ENCODE data around the gene SSR3.
A peak's percentile ranks its signal among the peaks of the same experiment; 100 is the strongest.

SSR3 gene

DNA sequence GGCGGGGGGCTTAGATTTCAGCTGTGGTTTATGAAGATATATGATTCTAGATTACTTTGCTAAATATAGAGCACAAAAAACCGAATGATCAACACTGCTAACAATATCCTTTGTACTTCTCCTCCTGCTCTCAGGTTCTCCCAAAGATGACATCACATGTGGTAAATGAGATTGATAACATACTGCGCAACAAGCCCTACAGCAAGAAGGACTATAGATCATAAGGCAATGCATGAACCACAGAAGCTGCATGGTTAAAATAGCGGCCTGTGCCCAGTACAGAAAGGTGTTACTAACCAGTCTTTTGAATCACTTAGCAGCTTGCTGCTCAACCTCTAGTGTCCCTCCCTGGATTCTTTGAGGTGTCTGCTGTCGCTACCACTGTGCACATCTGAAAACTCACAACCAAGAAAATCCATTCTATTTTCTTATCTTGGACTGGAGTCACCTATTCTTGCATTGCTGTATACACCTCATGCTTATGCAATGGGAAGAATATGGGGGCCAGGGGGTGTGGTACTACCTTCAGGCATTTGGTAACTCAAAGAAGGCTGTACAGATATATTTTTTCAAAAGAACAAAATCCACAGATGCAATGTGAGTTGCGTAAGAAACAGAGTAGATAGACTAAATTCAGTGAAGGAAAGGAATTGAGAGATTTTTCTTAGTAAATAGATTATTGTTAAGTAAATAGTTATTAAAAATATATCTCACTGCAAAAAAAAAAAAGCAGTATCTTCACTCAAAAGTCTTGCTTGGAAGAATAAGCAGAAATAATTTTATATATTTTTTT, 18.2 kb downstream of the SSR3 start:
- no peak for DNase-seq

DNA sequence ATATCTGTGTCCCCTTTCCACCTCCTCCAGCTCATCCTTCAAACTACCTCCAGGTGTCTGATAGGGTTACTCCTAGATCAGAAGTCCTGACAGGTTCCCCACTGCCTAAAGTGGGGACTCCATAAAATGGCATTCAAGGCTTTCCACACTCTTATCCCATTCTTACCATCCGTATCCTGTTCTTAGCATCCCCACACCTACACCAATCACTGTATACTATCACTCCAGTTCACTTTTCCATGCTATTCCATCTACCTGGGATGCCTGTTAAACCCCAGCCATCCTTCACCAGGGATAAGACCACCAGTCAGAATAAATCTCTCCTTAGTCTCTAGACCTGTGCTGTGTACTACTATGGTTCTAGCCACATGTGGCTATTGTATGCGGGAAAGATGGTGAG, 19.1 kb downstream of the SSR3 start:
- DNase-seq, result no peak

DNA sequence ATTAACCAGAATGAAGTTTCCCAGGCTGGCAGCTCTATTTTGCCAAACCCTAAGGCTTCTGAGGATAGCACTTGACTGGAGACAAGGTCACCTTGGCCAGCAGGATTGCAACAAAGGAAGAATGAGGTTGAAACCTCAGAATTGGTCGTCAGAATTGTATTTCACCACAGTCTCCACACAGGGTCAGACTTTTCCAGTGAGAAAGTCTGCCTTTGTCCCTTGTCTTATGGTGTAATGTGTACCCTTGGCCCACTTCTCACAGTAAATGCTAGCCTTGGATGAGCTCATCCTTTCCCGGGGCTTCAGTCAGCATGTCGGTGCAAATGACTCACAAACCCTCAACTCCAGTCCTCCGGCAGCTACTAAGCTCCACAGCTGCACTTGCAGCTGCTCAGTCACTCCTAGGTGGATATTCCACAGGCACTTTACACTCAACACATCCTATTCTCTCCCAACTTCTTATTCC, 19.7 kb downstream of the SSR3 start:
- DNase-seq, result peak in 43 of 56 donors; percentile 10 to 79 (median 40)

DNA sequence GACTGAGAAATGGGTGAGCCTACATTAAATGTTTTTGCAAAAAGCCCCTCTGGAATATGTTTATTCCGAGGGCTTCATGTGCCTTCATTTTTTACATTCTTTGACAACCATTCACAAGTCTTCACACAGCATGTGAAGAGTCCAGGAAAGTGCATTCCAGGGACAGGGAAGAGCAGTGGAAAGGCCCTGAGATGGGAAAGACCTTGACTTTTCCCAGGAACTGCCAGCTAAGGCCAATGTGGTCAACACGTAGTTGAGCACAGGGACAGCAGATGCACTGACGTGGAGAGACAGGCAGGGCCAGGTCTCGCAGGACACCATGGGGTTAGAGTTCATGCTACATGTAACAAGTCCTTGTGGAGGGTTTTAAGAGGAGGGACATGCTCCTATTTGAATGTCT, 21.7 kb downstream of the SSR3 start:
- no peak for DNase-seq

DNA sequence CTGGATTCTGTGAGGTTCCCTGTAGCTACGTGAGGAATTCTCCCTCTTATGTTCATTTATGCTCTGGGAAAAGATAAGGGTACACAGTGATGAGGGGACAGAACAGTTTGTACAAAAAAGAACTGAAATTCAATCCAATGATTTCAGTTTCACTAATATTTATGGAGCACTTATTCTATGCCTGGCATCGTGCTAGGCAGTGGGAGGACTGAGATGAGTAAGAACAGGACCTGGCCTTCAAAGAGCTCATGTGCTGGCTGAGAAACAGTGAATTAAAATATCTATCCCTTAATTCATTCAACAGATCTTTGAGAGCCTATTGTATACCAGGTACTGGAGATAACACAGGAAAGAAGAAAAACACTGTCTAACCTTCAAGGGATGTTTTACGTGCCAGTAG, 22.2 kb downstream of the SSR3 start:
- DNase-seq, result no peak

DNA sequence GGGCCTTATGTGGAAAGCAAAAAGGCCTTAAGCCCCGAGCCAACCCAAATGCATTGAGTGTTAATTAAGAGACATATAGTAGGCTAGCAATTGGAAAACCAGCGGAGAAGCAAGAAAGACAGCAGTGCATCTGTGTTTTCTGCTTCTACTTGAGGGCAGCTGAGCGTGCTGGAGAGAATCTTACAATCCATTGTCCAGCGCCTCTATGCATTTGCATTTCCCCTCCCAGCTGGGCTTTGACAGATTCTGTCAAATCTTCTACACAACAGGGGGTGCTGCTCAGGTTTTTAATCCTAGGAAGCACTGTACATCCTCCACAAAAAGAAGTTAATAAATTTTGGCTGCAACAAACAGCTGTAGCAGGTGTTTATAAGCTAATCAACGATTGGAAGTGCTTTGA, 23.9 kb downstream of the SSR3 start:
- peak in 2 of 56 donors; percentile 10 to 12 for DNase-seq

DNA sequence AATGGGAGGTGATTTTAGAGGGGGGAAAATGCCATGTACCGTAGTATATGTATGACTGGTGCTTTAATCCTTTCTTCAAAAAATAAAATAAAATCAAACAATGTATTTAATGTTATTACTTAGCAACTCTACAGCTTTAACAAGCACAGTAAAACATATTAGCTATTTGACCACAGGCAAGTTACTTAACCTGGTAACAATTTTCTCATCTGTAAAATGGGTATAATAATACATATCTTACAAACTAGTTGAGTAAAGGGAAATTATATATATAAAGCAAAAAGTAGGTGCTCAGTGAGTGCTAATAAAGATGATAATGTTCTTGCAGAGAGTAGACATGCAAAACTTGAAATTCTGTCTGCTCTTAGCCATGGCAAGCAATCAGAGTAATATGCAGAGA, 27.9 kb downstream of the SSR3 start:
- DNase-seq, result no peak

DNA sequence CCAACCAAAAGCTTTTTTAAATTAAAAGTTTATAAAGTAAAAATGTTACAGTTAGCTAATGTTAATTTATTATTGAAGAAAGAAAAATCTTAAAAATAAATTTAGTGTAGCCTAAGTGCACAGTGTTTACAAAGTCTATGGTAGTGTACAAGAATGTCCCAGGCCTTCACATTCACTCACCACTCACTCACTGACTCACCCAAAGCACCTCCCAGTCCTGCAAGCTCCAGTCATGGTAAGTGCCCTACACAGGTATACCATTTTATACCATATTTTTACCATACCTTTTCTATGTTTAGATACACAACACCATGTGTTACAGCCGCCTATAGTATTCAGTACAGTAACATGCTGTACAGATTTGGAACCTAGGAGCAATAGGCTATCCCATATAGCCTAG, 29.1 kb downstream of the SSR3 start:
- no peak for DNase-seq

DNA sequence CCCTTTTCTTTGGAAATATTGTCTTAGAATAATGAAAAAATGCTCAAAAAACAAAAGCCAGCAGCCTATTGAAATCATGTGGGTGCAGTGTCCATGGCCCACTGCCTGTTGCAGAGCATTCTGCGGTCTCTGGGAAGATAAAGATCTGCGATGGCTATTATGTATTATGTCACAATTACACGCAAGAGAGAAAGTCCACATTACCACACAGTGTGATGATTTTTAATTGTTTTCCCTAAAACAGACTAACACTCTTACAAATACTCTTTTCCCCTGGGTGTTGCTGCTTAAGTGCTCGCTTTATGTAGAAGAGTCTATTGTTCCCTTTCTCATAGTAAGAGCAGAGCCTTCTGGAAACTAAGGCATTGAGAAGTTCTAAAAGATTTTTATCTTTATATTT, 32.2 kb downstream of the SSR3 start:
- no peak for DNase-seq

DNA sequence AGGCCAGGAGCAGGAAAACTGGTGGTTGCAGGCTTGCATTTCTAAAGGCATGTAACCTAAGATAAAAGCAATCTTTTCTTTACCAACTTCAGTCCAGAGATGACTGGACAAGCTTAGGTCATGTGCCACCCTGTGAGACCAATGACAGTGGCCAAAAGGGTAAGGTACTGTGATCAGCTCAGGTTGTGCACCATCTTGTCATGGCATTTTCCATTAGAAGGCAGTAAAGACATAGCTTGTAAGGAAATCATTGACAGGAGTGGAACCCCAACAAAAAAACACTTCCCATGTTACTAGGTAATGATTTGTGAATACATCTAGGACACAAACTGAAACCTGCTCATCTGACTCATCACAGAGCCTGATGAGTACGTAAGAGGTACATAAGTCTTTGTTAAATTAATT, 35.2 kb downstream of the SSR3 start:
- DNase-seq, result no peak

DNA sequence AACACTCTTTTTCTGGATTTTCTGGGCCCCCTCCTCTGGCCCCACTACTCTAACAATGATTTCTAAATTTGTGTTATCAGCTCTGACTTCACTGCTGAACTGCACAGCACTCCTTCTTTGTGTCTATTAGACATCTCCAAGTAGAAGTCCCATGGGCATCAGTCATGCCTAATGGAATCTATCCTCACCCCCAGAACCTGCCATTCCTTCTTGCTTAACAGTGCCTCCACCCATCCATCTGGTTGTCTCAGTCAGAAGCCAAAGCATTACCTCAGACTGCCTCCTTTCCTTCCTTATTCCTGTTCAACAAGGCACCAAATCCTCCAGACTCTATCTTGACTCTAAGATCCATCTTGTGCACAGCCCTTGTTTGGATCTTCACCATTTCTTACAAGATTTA, 36.2 kb downstream of the SSR3 start:
- no peak for DNase-seq

DNA sequence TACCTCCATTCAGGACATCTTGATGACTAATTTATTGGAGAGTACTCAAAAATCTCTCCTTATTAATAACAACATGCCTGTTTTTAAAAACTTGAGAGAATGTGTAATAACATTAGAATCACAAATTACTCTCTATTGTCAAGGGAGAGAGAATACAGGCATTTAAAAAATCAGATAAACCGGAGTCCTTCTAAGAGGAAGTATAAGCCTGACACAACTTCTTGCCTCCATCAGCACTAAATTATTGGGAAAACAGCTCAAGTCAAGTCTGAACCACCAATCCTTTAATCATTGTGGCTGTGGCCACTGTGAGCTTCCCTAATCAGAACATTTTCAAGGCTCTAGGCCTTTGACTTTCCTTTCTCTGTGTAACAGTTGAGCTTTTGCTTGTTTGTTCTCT, 38.0 kb downstream of the SSR3 start:
- no peak for DNase-seq

DNA sequence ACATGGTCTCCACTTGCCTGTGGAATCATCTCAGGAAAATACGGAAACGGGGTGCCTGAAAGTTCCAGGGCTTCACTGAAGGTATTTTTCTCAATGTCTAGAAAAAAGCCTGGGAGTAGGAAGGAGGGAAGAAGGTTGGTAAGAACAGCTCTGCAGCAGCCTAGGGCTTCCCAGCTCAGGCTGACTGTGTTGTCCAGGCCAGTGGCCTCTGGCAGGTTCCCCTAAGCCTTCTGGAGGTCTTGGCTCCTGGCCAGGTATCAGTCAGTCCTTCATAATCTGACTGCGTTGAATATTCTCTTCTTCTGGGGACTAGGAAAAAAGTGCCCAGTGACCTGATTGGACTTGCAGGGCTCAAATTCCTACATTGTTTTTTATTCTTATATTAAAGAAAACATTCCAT, 38.6 kb downstream of the SSR3 start:
- peak in 2 of 56 donors; percentile 10 to 51 for DNase-seq

DNA sequence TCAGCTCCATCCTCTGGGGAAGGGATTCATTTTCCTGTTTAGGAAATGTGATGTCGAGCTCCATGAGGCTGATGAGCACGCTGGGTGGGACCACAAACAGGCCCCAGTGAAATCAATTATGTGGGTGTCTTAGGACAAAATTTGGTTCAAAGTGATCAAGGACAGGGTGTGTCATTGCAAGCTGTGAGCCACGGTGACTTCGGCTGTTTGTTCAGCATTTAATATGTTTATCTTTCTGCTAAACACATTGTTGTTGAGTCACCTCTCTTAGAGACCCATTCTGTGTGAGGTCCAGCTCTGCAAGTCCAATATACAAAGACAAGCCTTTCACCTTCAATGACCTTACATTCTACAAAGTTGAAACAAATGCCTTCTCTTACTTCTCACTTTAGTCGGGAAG, 41.3 kb downstream of the SSR3 start:
- DNase-seq, result no peak

DNA sequence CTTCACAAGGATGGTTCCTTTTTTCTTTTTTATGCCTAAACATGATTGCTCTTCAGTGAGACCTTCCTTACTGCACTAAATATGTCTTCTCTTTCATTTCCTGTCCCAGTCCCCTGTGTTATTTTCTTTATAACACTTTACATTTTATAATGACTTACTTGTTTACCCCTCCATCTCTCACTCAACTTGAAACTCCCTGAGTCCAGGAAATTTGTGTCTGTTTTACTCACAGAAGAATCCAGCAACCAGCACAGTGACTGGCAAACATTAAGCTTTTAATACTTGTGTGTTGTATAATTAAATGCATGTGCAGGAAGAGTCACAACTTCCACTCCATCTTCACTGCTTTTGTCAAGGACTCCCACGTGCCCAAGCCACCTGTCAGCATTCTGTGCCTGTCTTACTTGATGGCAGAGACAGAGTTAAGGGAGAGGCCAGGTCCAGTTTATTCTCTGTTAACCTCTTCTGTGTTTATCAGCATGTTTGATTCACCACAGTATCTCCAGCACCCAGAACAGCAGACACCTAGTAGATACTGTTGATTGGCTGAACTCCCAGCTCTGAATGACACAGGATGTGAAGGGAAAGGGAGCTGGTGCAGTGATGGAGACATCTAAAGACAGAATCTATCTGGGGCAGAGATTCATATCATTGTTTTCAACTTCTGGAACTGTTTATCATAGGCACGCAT, 42.8 kb downstream of the SSR3 start:
- no peak for DNase-seq

DNA sequence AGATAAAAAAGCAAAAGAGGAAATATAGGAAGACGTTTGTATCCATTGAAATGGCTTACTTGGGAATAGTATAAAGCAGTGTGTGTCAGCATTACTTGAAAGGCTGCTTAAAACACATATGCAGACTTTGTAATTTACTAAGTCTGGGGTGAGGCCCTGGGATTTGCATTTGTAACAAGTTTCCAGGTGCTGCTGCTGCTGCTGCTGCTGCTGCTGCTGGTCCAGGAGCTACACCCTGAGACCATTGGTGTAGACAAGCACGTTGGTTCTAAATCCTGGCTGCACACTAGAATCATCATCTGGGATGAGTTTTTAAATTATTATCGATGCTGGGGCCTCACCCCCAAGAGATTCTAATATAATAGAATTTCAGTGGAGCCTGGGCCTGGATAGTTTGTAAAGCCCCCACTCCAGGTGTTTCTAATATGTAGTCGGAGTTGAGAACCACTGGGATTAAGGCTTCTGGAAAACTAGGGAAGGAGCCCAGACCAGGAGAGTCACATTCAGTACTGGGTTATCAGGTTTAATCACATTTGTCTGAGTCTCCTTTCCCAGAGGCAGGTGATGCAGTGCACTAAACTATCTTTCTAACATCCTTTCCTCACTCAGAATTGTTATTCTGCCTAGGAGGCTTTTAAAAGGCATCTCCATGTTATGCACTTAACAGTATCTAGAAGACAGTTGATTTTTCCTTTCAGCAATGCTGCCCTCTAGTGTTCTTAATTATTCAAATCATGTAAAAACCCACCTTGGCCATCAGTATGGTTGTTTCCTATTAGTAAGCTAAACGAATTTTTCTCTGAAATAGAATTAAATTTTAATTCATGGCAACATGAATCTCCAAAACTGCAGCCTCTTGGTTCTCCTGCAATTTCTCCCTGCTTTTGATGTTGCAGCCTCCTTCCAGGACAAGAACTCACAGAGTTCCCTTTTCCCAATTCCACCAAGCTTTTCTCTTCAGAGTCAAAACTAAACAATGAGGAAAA, 45.4 kb downstream of the SSR3 start:
- peak in 1 of 56 donors; percentile 7 for DNase-seq

DNA sequence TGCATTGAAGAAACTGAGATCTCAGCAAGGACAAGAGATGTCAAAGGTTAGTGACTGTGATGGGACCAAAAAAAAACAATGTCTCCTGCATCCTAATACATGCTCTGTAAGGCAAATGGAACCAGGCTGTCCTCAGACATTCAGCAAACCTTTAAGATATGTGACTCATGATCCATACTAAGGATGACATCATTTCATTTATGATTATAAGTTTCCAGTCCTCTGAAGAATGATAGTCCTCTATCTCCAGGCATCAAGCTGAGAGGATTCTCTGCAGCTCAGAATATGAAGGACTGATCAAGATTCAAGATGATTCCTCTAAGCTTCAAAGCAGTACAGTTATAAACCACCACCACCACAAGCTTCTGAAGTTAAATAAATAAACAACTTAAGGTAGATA, 47.6 kb downstream of the SSR3 start:
- DNase-seq, result no peak

DNA sequence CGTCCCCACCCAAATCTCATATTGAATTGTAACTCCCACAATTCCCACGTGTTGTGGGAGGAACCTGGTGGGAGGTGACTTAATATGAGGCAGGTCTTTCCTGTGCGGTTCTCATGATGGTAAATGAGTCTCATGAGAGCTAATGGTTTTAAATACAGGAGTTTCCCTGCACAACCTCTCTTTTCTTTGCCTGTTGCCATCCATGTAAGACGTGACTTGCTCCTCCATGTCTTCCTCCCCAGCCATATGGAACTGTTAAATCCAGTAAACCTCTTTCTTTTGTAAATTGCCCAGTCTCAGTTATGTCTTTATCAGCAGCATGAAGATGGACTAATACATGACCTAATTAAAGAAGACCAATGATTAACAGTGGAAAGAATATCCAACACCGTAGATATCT, 56.6 kb downstream of the SSR3 start:
- no peak for DNase-seq

DNA sequence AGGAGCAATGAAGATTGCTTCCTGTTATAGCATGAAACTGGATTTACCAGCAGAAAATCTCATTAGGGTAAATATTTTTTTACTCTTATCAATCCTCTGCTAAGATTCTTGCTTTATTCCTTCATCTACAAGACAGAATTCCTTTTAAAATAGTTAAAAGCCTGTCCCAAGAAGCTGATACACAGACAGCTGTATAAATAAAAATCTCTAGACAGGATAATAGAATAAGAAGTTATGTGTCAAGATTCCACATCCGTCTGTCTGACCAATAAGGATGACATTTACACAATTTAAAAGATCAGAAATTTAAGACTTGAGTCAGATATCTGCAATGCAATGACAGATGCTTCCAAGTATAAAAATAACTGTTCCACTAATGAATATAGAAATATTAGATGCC, 57.6 kb downstream of the SSR3 start:
- no peak for DNase-seq

DNA sequence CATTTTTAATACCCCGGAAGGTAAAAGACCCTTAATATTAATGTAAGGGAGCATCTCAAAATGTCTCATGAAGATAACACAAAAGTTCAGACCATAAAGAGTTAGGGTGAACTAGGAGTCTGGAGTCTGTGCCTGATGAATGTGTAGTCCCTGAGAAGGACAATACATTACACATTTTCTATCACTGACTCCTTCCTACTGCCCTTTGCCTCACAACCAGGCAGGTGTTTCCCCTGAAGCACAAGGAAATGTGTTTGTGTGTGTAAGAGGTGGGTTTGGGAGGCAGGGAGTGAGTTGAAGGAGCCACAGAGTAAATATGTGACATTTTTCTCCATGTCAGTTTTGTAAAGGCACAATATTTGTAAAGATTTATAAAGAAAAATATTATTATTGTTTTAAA, 59.1 kb downstream of the SSR3 start:
- DNase-seq, result no peak

DNA sequence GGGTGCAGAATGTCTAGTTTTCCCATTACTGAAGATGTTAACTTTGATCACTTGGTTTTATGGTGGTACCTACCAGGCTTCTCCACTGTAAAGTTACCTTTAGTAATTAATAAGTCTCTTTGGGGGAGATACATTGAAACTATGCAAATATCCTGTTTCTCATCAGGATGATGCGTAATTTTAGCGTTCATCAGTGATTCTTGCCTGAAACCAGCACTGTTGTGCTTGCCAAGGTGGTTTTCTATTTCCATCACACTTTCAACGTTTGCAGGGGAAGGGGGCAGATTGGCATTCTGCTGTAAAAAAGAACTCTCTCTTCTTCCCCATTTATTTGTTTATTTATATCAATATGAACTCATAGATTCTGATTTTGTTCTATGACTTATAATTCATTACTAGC, 61.0 kb downstream of the SSR3 start:
- DNase-seq, result no peak

DNA sequence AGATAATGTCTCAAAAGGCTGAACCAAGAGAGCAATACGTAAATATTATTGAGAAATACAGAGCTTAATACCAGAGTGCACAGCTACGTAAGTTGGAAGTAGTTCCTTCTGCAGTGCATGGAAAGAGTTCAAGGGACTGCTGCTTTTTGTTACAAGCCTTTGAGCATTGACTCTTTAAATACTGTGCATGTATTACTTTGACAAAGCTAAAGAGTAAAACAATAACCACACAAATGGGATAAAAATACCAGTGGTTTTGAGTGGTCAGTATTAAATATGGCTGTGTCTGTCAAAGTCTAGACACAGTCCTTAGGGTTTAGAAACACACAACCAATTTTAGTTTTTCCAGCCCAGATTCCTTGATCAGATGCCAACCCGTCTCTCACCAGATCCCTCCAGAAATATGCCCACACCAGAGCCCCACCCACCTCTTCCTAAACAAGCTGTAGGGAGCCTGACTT, 62.1 kb downstream of the SSR3 start:
- no peak for DNase-seq

All from nucleus accumbens (tissue), 56 donors.